ENCODE results near the gene CGB1.
A peak's percentile ranks its signal among the peaks of the same experiment; 100 is the strongest.

Gene CGB1

GRCh38 chr19:48997972-48998371, 38.7 kb downstream of the CGB1 start:
- Histone ChIP-seq H3K4me1 (ENCODE audit: control insufficient read depth, insufficient read depth, low read length) (0 out of 2 replicates have a peak, but pooled peaks cover 6% of the 10 kb centered on the region), H3K36me3 (ENCODE audit: control insufficient read depth in 2 of 2, insufficient read depth in 1 of 2, low read length in 2 of 2) (peaks cover 25 to 30% of the 10 kb centered on the region in 2 experiments; a peak in 2 of 3 replicates), H3K4me3 (ENCODE audit: low read depth, low read length) (no peak overlapping the region), H3K27ac (ENCODE audit: extremely low read depth, low read depth, low read length) (no peak overlapping the region), H3K9me3 (ENCODE audit: control insufficient read depth, insufficient read depth, low read depth, low read length) (no peaks in the 10 kb centered on the region)
- ChIA-PET CTCF (interaction anchor here (0.6 to 5.5 kb wide), 38 partner anchors 9 to 1050 kb away, joined by 3 to 133 read pairs (median 4); partner anchors contain the start of gene KCNA7), POLR2A (interaction anchor here (0.5 kb wide), 1 partner anchor 8 kb away, joined by 5 read pairs; no protein-coding TSS in a partner anchor)
- TF ChIP-seq CTCF (tag by site-specific recombination; IDR thresholded peaks at IDR 0.05) (peak; percentile 42), ZEB2 (tag by site-specific recombination; IDR thresholded peaks at IDR 0.05) (no peak), ZSCAN5A (tag by site-specific recombination; IDR thresholded peaks at IDR 0.05) (no peak), ZNF623 (tag by site-specific recombination; IDR thresholded peaks at IDR 0.05) (peak; percentile 43), ZBTB17 (tag by site-specific recombination; IDR thresholded peaks at IDR 0.05) (0 out of 2 replicates have a peak, but pooled peaks have one; percentile 21), GLIS1 (tag by site-specific recombination; IDR thresholded peaks at IDR 0.05) (peak; percentile 78), ZIC2 (tag by site-specific recombination; IDR thresholded peaks at IDR 0.05) (0 out of 2 replicates have a peak, but pooled peaks have one; percentile 14), REPIN1 (tag by site-specific recombination; IDR thresholded peaks at IDR 0.05; ENCODE audit: low read depth) (no peak)

- peak overlapping the region; percentile 58 for H3K27ac ChIP-seq (ENCODE audit: extremely low read depth, low read depth, low read length)
- POLR2A ChIA-PET, result interaction anchor here (0.5 to 2.8 kb wide), 38 partner anchors 9 to 498 kb away, joined by 3 to 33 read pairs (median 6); partner anchors contain the start of genes ALDH16A1, DHDH, FTL and LHB
- H3K4me1 ChIP-seq (ENCODE audit: control insufficient read depth, insufficient read depth, low read length), result peaks cover 12% of the 10 kb centered on the region; the same call in 1 of the 2 replicates
- CTCF ChIA-PET, result interaction anchor here (0.6 to 2.9 kb wide), 32 partner anchors 10 to 214 kb away, joined by 3 to 79 read pairs (median 5); partner anchors contain the start of gene CGB7
- H3K36me3 ChIP-seq (ENCODE audit: control insufficient read depth in 2 of 2, insufficient read depth in 1 of 2, low read length in 2 of 2), result peaks cover 7 to 24% of the 10 kb centered on the region in 2 experiments; a peak in 2 of 3 replicates
- peak overlapping the region; percentile 81 for H3K4me3 ChIP-seq (ENCODE audit: low read depth, low read length)
- no peaks in the 10 kb centered on the region for H3K9me3 ChIP-seq (ENCODE audit: control insufficient read depth, insufficient read depth, low read depth, low read length)
- TF ChIP-seq ZNF639 (tag by site-specific recombination; IDR thresholded peaks at IDR 0.05) (no peak), AEBP2 (tag by site-specific recombination; IDR thresholded peaks at IDR 0.05; ENCODE audit: borderline replicate concordance) (no peak), ZNF341 (tag by site-specific recombination; IDR thresholded peaks at IDR 0.05; ENCODE audit: low read depth) (peak; percentile 14; the same call in 1 of the 2 replicates), ZNF76 (tag by site-specific recombination; IDR thresholded peaks at IDR 0.05; ENCODE audit: borderline replicate concordance, low read depth) (peak; percentile 68), ZNF274 (IDR thresholded peaks at IDR 0.05; ENCODE audit: low read length) (no peak), ZNF274 (tag by site-specific recombination; IDR thresholded peaks at IDR 0.05; ENCODE audit: borderline replicate concordance) (0 out of 2 replicates have a peak, but pooled peaks have one; percentile 17), ZNF473 (tag by site-specific recombination; IDR thresholded peaks at IDR 0.05) (no peak), OSR2 (tag by site-specific recombination; IDR thresholded peaks at IDR 0.05) (no peak), ZNF19 (tag by site-specific recombination; IDR thresholded peaks at IDR 0.05; ENCODE audit: low read depth) (no peak), ZBTB17 (tag by site-specific recombination; IDR thresholded peaks at IDR 0.05) (0 out of 2 replicates have a peak, but pooled peaks have one; percentile 10), ZNF416 (tag by site-specific recombination; IDR thresholded peaks at IDR 0.05) (no peak)
These were observed 42.7 kb downstream of the CGB1 start for GRCh38 chr19:48994035-48994386.
